ENCODE measurements around the gene STPG3.

DNA sequence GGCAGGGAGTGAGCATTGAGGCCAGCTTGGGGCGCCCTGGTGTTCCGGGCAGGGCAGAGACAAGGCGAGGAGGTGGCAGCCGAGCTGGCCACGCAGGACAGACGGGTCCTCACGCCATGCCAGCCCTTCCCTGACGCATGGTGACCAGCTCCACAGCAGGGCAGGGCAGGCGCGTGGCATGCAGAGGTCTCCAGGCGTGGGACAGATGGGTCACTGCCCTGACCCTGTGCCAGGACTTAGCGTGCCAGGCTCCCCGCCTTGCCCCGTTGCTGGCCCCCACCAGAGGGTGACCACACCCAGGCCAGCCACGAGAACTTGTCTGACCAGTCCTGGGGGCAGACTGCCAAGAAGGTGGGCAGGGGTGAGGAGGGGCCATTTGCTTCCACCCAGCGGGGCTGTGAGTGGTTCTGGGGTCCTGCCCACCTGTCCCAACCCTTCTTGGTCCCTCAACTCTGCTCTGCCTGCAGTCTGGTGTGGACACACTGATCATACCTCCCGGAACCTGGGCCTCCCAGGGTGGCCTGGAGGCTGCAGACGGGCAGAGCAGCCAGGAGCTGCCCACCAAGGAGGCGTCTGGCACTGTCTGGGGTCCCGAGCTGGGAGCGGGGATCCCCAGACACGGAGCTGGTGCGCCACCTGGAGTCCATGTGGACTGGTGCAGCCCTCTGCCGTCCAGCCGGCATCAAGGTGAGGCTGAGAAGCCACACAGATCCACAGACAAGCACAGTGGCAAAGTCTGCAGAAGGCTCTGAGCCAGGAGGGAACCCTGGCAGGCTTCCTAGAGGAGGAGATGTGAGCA lies 23.8 kb upstream of the STPG3 start, which contains the start of gene RNF224:
- TF ChIP-seq ZNF274 (IDR thresholded peaks at IDR 0.05; ENCODE audit: low read depth, low read length) (no peak), YY1 (IDR thresholded peaks at IDR 0.05; ENCODE audit: insufficient read depth, insufficient read length) (no peak), SUZ12 (IDR thresholded peaks at IDR 0.05; ENCODE audit: extremely low read depth, insufficient read depth, insufficient read length) (no peak)
